GM12878 (cell line): ENCODE results near the gene NRBF2. TPM values are rescaled to one million over a fixed set of nuclear protein-coding genes. Genes with fewer than 3 reads are reported as not detected.

Source experiments
- ATAC-seq: fragments of 200-7000 bp; cut with Tn5 transposase; 3 replicates; pipeline ENCODE4 v1.9.1; 2020; ENCODE audit warnings: mild to moderate bottlenecking, moderate library complexity
- BruUV-seq: library from RNA; stranded (reverse); fragments of 400-500 nt; replicated peaks from 2 replicates; lab custom pipeline; 2021; lab: Mats Ljungman, UMichigan
- CTCF ChIA-PET: fragments of 300-600 bp; sonication (Branson Sonifier 250); formaldehyde crosslinking; extraction: SDS; loops from one replicate; lab custom pipeline; 2021; ENCODE audit warnings: inconsistent platforms; lab: Yijun Ruan, JAX
- POLR2A ChIA-PET: fragments of 350-600 bp; formaldehyde crosslinking; extraction: SDS; loops from one replicate; lab custom pipeline; 2021; ENCODE audit warnings: inconsistent platforms; lab: Charles Lee
- RAD21 ChIA-PET: fragments of 300-600 bp; sonication (Branson Sonifier 250); formaldehyde crosslinking; loops from one replicate; lab custom pipeline; 2023; ENCODE audit warnings: antibody characterized with exemption; ENCODE audit not compliant: unreplicated experiment; lab: Charles Lee
- SMC1A ChIA-PET: fragments of 300-600 bp; sonication (Branson Sonifier 250); formaldehyde crosslinking; loops from one replicate; lab custom pipeline; 2023; ENCODE audit not compliant: unreplicated experiment, uncharacterized antibody; lab: Charles Lee
- DNase-seq: peaks from one replicate; pipeline ENCODE4 v3.0.0-alpha.2; 2011; ENCODE audit warnings: low read depth, low spot score
- FAIRE-seq: peaks from 3 replicates; lab custom pipeline; 2011; peaks lifted over from hg19 to GRCh38; lab: Jason Lieb, UNC
- H2AFZ ChIP-seq: 2 replicates; pipeline ENCODE4 v1.6.0; 2011; ENCODE audit warnings: low read depth, low read length, control low read depth; ENCODE audit not compliant: control insufficient read depth
- H3K27ac ChIP-seq: 2 replicates; pipeline ENCODE4 v1.5.1; 2011; ENCODE audit warnings: control low read depth; ENCODE audit not compliant: control insufficient read depth, insufficient read depth
- H3K27me3 ChIP-seq, 2 experiments: replicated peaks in 1 of 2; 2 replicates each; pipeline versions ENCODE4 v1.6.0 to v1.6.1; 2011; ENCODE audit warnings: low read length in 1 of 2; ENCODE audit not compliant: control insufficient read depth in 2 of 2, insufficient read depth in 2 of 2
- H3K36me3 ChIP-seq, 2 experiments: 2 replicates each; pipeline ENCODE4 v1.5.1; 2011; ENCODE audit warnings: low read length in 1 of 2; ENCODE audit not compliant: control insufficient read depth in 2 of 2, insufficient read depth in 2 of 2
- H3K4me1 ChIP-seq: 2 replicates; pipeline ENCODE4 v1.6.1; 2011; ENCODE audit warnings: mild to moderate bottlenecking, low read length, moderate library complexity, mixed read lengths; ENCODE audit not compliant: control insufficient read depth, insufficient read depth
- H3K4me2 ChIP-seq: 2 replicates; pipeline ENCODE4 v1.6.0; 2011; ENCODE audit warnings: control low read depth; ENCODE audit not compliant: control insufficient read depth, insufficient read depth
- H3K4me3 ChIP-seq: fragments of 200-600 bp; sonication (generic); 2 replicates; pipeline ENCODE4 v1.5.1; 2016
- H3K79me2 ChIP-seq: 2 replicates; pipeline ENCODE4 v1.6.0; 2011; ENCODE audit warnings: low read length; ENCODE audit not compliant: control insufficient read depth, insufficient read depth
- H3K9ac ChIP-seq: 2 replicates; pipeline ENCODE4 v1.8.0; 2011; ENCODE audit warnings: low read length, control low read depth, mixed read lengths; ENCODE audit not compliant: control insufficient read depth, insufficient read depth
- H3K9me3 ChIP-seq: replicated peaks from 3 replicates; pipeline ENCODE4 v1.5.1; 2011; ENCODE audit warnings: mild to moderate bottlenecking, low read length; ENCODE audit not compliant: control insufficient read depth, insufficient read depth
- H4K20me1 ChIP-seq: 2 replicates; pipeline ENCODE4 v1.6.0; 2011; ENCODE audit not compliant: control insufficient read depth, insufficient read depth
- BRCA1 ChIP-seq: IDR thresholded peaks from 2 replicates; pipeline ENCODE4 v1.6.1; 2011; ENCODE audit warnings: low read depth, low read length, improper control_type of control experiment
- FOXK2 ChIP-seq: fragments of 450-650 bp; IDR thresholded peaks from 2 replicates; pipeline ENCODE4 v1.6.1; 2017; ENCODE audit warnings: mild to moderate bottlenecking, moderate library complexity
- FOXM1 ChIP-seq: IDR thresholded peaks from 2 replicates; pipeline ENCODE4 v1.6.1; 2012; ENCODE audit warnings: low read depth, mild to moderate bottlenecking, inconsistent platforms, low read length, moderate library complexity
- HDAC2 ChIP-seq: fragments of 200-600 bp; sonication (generic); IDR thresholded peaks from 2 replicates; pipeline ENCODE4 v1.6.1; 2017
- MLLT1 ChIP-seq: fragments of 450-650 bp; IDR thresholded peaks from 2 replicates; pipeline ENCODE4 v1.6.1; 2016; ENCODE audit warnings: mild to moderate bottlenecking
- NR2C1 ChIP-seq: fragments of 450-650 bp; IDR thresholded peaks from 2 replicates; pipeline ENCODE4 v1.6.1; 2017; ENCODE audit warnings: antibody characterized with exemption, mild to moderate bottlenecking, moderate library complexity
- RELB ChIP-seq: fragments of 450-650 bp; IDR thresholded peaks from 2 replicates; pipeline ENCODE4 v1.6.1; 2017; ENCODE audit warnings: low read depth, mild to moderate bottlenecking, moderate library complexity
- SP1 ChIP-seq: IDR thresholded peaks from one replicate; pipeline ENCODE4 v1.6.1; 2011; ENCODE audit warnings: low read depth, low read length
- STAT1 ChIP-seq: fragments of 450-650 bp; conservative IDR thresholded peaks from 2 replicates; pipeline ENCODE4 v1.6.1; 2014; ENCODE audit warnings: antibody characterized with exemption, mild to moderate bottlenecking
- ZNF207 ChIP-seq: fragments of 450-650 bp; IDR thresholded peaks from 2 replicates; pipeline ENCODE4 v1.6.1; 2014; ENCODE audit warnings: antibody characterized with exemption, mild to moderate bottlenecking, borderline replicate concordance
- ZNF592 ChIP-seq: fragments of 450-650 bp; IDR thresholded peaks from 2 replicates; pipeline ENCODE4 v1.6.1; 2017; ENCODE audit warnings: mild to moderate bottlenecking, moderate library complexity
- ZNF622 ChIP-seq: fragments of 450-650 bp; IDR thresholded peaks from 2 replicates; pipeline ENCODE4 v1.6.1; 2017; ENCODE audit warnings: mild to moderate bottlenecking, inconsistent platforms
- WGBS: methylation state at CpG from one replicate; pipeline ENCODE4 v1.1.6; 2016; ENCODE audit warnings: low lambda C conversion rate; ENCODE audit not compliant: insufficient replicate concordance, insufficient coverage; ENCODE audit errors: missing lambda C conversion rate; 5-methylcytosine and 5-hydroxymethylcytosine counted together
- in situ Hi-C: fragments of 300-500 bp; cut with MboI; formaldehyde crosslinking; loops from 9 replicates; pipeline ENCODE4 v1.14.3; 2018; ENCODE audit warnings: mixed read lengths
- intact Hi-C: fragments of 100-400 bp; cut with micrococcal nuclease; formaldehyde crosslinking; loops from one replicate; pipeline ENCODE4 v1.14.2; 2022; ENCODE audit not compliant: unreplicated experiment
- polyA plus RNA-seq, 11 experiments: library from polyadenylated mRNA; depleted of rRNA in 4 of 11; unstranded in 6 of 11; stranded (reverse) in 5 of 11; fragments of >200 nt; fragmentation: Nextera tagmentation in 4 of 11; fragmentation: Illumina TruSeq in 1 of 11; extraction: Ambion mirVana in 4 of 11; extraction: Trizol in 1 of 11; gene quantifications; 1 replicate in 1 of 11; 2 replicates in 10 of 11; pipeline versions ENCODE4 v1.2.1 to v1.2.3, GENCODE V29; 2011 to 2016; ENCODE audit warnings: inconsistent platforms in 2 of 11, missing spikeins in 2 of 11, low read depth in 1 of 11
- total RNA-seq, 4 experiments: library from RNA; depleted of rRNA in 3 of 4; stranded (reverse); fragments of >200 nt in 3 of 4; fragmentation: Illumina TruSeq in 1 of 4; extraction: Trizol in 1 of 4; gene quantifications; 2 replicates each; pipeline versions ENCODE4 v1.2.1 to v1.2.3, GENCODE V29; 2013 to 2021
- TF ChIP-seq, protein P1 (sequence below): fragments of 450-650 bp; IDR thresholded peaks from 2 replicates; pipeline ENCODE4 v1.6.1; 2017; ENCODE audit warnings: mild to moderate bottlenecking, moderate library complexity

The NRBF2 gene
- total and polyA plus RNA-seq, 10 of the 15 experiments (the other 5 are each of a cell fraction or from before 2014, with no cell fraction given): 17.8 to 39.8 (median 27.7) TPM

- Histone ChIP-seq H3K27me3 (no peaks in the 10 kb centered on the region), H3K9me3 (no peaks in the 10 kb centered on the region; the same call in 2 of the 3 replicates), H3K27ac (no peak overlapping the region), H3K79me2 (no peaks in the 10 kb centered on the region), H3K4me1 (no peaks in the 10 kb centered on the region), H3K9ac (no peak overlapping the region), H3K36me3 (no peaks in the 10 kb centered on the region), H3K4me3 (no peak overlapping the region), H4K20me1 (no peaks in the 10 kb centered on the region), H3K4me2 (no peak overlapping the region), H2AFZ (no peak overlapping the region)
- RAD21 ChIA-PET: interaction anchor here (0.6 kb wide), 1 partner anchor 52 kb away, joined by 3 read pairs; no protein-coding TSS in a partner anchor
- WGBS: 53% methylated on average over 10 of the region's 10 CpGs
- in situ Hi-C loops (no loop called here), intact Hi-C loops (no loop called here)
- POLR2A ChIA-PET: no interaction called here
- DNase-seq (no peak), ATAC-seq (no peak), FAIRE-seq (no peak)
- SMC1A ChIA-PET: interaction anchor here (1.5 to 1.8 kb wide), 2 partner anchors 36 to 614 kb away, joined by 3 to 4 read pairs; no protein-coding TSS in a partner anchor
- no TSS peak for BruUV-seq
- CTCF ChIA-PET: interaction anchor here (2.8 kb wide), 1 partner anchor 51 kb away, joined by 8 read pairs; no protein-coding TSS in a partner anchor
- no peak for TF ChIP-seq NR2C1
- TF ChIP-seq BRCA1: no peak
- TF ChIP-seq FOXM1: no peak
- TF ChIP-seq, protein P1, sequence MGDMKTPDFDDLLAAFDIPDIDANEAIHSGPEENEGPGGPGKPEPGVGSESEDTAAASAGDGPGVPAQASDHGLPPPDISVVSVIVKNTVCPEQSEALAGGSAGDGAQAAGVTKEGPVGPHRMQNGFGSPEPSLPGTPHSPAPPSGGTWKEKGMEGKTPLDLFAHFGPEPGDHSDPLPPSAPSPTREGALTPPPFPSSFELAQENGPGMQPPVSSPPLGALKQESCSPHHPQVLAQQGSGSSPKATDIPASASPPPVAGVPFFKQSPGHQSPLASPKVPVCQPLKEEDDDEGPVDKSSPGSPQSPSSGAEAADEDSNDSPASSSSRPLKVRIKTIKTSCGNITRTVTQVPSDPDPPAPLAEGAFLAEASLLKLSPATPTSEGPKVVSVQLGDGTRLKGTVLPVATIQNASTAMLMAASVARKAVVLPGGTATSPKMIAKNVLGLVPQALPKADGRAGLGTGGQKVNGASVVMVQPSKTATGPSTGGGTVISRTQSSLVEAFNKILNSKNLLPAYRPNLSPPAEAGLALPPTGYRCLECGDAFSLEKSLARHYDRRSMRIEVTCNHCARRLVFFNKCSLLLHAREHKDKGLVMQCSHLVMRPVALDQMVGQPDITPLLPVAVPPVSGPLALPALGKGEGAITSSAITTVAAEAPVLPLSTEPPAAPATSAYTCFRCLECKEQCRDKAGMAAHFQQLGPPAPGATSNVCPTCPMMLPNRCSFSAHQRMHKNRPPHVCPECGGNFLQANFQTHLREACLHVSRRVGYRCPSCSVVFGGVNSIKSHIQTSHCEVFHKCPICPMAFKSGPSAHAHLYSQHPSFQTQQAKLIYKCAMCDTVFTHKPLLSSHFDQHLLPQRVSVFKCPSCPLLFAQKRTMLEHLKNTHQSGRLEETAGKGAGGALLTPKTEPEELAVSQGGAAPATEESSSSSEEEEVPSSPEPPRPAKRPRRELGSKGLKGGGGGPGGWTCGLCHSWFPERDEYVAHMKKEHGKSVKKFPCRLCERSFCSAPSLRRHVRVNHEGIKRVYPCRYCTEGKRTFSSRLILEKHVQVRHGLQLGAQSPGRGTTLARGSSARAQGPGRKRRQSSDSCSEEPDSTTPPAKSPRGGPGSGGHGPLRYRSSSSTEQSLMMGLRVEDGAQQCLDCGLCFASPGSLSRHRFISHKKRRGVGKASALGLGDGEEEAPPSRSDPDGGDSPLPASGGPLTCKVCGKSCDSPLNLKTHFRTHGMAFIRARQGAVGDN: no peak
- TF ChIP-seq ZNF622: no peak
- TF ChIP-seq STAT1: no peak
- no peak for TF ChIP-seq ZNF592
- no peak for TF ChIP-seq RELB
- no peak for TF ChIP-seq HDAC2
- TF ChIP-seq SP1: no peak
- TF ChIP-seq ZNF207: no peak
- no peak for TF ChIP-seq MLLT1
- no peak for TF ChIP-seq FOXK2
These were observed 26.9 kb upstream of the NRBF2 start for GRCh38 chr10:63106111-63106755.
